ENCODE measurements around the gene CFAP77. TPM values are rescaled to one million over a fixed set of nuclear protein-coding genes. Genes with fewer than 3 reads are reported as not detected.
A peak's percentile ranks its signal among the peaks of the same experiment; 100 is the strongest.

The CFAP77 gene
- total and polyA plus RNA-seq, 2 of the 13 experiments (the other 11 are each of a cell fraction or from before 2014, with no cell fraction given): not detected

DNA sequence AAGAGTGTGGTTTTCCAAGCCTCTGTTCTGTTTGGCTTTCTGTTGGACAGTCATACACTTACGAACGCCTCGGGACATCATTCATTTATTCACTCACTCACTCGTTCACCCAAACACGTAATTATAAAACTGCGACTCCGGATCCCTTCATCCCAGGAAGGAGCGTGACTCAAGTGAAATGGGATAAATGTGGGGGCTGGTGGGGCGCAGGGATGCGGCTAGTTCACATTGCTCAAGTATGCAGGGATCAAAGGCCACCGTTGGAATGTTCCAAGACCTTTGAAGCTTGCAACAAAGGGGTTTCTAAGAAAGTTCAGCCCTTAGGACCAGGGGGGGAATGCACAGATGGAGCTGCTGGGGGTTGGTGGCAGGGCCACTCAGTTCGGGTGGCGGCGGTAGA lies 64.2 kb downstream of the CFAP77 start:
- peak overlapping the region; percentile 44; the same call in 1 of the 2 replicates for H3K4me2 ChIP-seq (ENCODE audit: low read depth, low read length)
- BruUV-seq (replicated peaks): no TSS peak
- ChIA-PET POLR2A (no interaction called here), CTCF (ENCODE audit: low intra/inter-chr PET ratio, low total read pairs) (no interaction called here)
- H3K9ac ChIP-seq (ENCODE audit: insufficient read depth, low read depth, low read length): no peak overlapping the region
- 5% methylated on average over 14 of the region's 14 CpGs for WGBS (ENCODE audit: low lambda C conversion rate)
- H3K36me3 ChIP-seq (replicated peaks in 1 of 2; ENCODE audit: control insufficient read depth in 1 of 2, insufficient read depth in 2 of 2, low read length in 2 of 2): no peaks in the 10 kb centered on the region
- no peaks in the 10 kb centered on the region for H4K20me1 ChIP-seq (ENCODE audit: insufficient read depth, low read length)
- in situ Hi-C loops (cut with HindIII; ENCODE audit: extremely low pct_ligation_motif_present, low pct_unique_long_range_greater_than_20kb) (no loop called here), intact Hi-C loops (cut with micrococcal nuclease; ENCODE audit: unreplicated experiment) (no loop called here)
- H3K27me3 ChIP-seq (ENCODE audit: control insufficient read depth in 1 of 2, insufficient read depth in 2 of 2, low read length in 2 of 2): 0 out of 5 replicates have a peak, but pooled peaks cover 0 to 4% of the 10 kb centered on the region in 2 experiments
- no peak overlapping the region for H3K4me3 ChIP-seq (replicated peaks in 1 of 3; ENCODE audit: insufficient read depth in 1 of 3, low read depth in 2 of 3, low read length in 3 of 3)
- peaks cover 19% of the 10 kb centered on the region for H3K4me1 ChIP-seq (ENCODE audit: insufficient read depth, low read length)
- H2AFZ ChIP-seq (ENCODE audit: low read length): no peak overlapping the region
- no peak overlapping the region for H3K27ac ChIP-seq (ENCODE audit: extremely low read length, insufficient read depth, low read length)
- DNase-seq (ENCODE audit: low spot score) (peak; percentile 64), FAIRE-seq (no peak), ATAC-seq (no peak; the same call in 2 of the 3 replicates)
- H3K79me2 ChIP-seq (ENCODE audit: insufficient read depth, low read length): no peaks in the 10 kb centered on the region
- no peaks in the 10 kb centered on the region for H3K9me3 ChIP-seq (ENCODE audit: low read length)
- peak; percentile 38; the same call in 1 of the 2 replicates for TF ChIP-seq NR2F6 (IDR thresholded peaks at IDR 0.05)
- no peak; the same call in 1 of the 2 replicates for TF ChIP-seq NR2F6 (CRISPR knock-in tag; IDR thresholded peaks at IDR 0.05)
- no peak for TF ChIP-seq ZNF772 (CRISPR knock-in tag; IDR thresholded peaks at IDR 0.05)
- TF ChIP-seq, protein P1, sequence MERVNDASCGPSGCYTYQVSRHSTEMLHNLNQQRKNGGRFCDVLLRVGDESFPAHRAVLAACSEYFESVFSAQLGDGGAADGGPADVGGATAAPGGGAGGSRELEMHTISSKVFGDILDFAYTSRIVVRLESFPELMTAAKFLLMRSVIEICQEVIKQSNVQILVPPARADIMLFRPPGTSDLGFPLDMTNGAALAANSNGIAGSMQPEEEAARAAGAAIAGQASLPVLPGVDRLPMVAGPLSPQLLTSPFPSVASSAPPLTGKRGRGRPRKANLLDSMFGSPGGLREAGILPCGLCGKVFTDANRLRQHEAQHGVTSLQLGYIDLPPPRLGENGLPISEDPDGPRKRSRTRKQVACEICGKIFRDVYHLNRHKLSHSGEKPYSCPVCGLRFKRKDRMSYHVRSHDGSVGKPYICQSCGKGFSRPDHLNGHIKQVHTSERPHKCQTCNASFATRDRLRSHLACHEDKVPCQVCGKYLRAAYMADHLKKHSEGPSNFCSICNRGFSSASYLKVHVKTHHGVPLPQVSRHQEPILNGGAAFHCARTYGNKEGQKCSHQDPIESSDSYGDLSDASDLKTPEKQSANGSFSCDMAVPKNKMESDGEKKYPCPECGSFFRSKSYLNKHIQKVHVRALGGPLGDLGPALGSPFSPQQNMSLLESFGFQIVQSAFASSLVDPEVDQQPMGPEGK (CRISPR knock-in tag; IDR thresholded peaks at IDR 0.05): peak; percentile 38; the same call in 1 of the 2 replicates
- peak; percentile 59 for TF ChIP-seq HNF4G (IDR thresholded peaks at IDR 0.05; ENCODE audit: borderline replicate concordance, low read depth, low read length)
- no peak for TF ChIP-seq HNF4G (CRISPR knock-in tag; IDR thresholded peaks at IDR 0.05; ENCODE audit: borderline replicate concordance, low read depth)
- no peak for TF ChIP-seq HDAC2 (CRISPR knock-in tag; IDR thresholded peaks at IDR 0.05)
- no peak for TF ChIP-seq SIN3A (IDR thresholded peaks at IDR 0.05; ENCODE audit: borderline replicate concordance, low read depth, low read length)
- peak; percentile 63; the same call in 1 of the 2 replicates for TF ChIP-seq ZNF24 (IDR thresholded peaks at IDR 0.05)
- TF ChIP-seq NR2F1 (CRISPR knock-in tag; IDR thresholded peaks at IDR 0.05): peak in 1 of 2 experiments; percentile 46; a peak in 2 of 4 replicates
- TF ChIP-seq HNF4A (CRISPR knock-in tag; IDR thresholded peaks at IDR 0.05): peak; percentile 26; the same call in 1 of the 2 replicates
- 0 out of 2 replicates have a peak, but pooled peaks have one; percentile 29 for TF ChIP-seq NR2F2 (IDR thresholded peaks at IDR 0.05; ENCODE audit: borderline replicate concordance, low read depth)
- peak; percentile 40 for TF ChIP-seq TEAD3 (CRISPR knock-in tag; optimal IDR thresholded peaks at IDR 0.05; ENCODE audit: borderline replicate concordance)
- TF ChIP-seq TCF7 (IDR thresholded peaks at IDR 0.05; ENCODE audit: low read depth): 0 out of 2 replicates have a peak, but pooled peaks have one; percentile 44
- TF ChIP-seq SOX13 (IDR thresholded peaks at IDR 0.05): no peak
- peak in 1 of 2 experiments; percentile 37; a peak in 1 of 4 replicates for TF ChIP-seq SOX13 (CRISPR knock-in tag; conservative IDR thresholded peaks at IDR 0.05 in 1 of 2, IDR thresholded peaks at IDR 0.05 in 1 of 2)
- peak; percentile 76 for TF ChIP-seq BCL6 (CRISPR knock-in tag; IDR thresholded peaks at IDR 0.05)
- no peak for TF ChIP-seq PTBP1 (IDR thresholded peaks at IDR 0.05; ENCODE audit: low read depth, low read length, poor library complexity, severe bottlenecking)
- TF ChIP-seq, protein P2, sequence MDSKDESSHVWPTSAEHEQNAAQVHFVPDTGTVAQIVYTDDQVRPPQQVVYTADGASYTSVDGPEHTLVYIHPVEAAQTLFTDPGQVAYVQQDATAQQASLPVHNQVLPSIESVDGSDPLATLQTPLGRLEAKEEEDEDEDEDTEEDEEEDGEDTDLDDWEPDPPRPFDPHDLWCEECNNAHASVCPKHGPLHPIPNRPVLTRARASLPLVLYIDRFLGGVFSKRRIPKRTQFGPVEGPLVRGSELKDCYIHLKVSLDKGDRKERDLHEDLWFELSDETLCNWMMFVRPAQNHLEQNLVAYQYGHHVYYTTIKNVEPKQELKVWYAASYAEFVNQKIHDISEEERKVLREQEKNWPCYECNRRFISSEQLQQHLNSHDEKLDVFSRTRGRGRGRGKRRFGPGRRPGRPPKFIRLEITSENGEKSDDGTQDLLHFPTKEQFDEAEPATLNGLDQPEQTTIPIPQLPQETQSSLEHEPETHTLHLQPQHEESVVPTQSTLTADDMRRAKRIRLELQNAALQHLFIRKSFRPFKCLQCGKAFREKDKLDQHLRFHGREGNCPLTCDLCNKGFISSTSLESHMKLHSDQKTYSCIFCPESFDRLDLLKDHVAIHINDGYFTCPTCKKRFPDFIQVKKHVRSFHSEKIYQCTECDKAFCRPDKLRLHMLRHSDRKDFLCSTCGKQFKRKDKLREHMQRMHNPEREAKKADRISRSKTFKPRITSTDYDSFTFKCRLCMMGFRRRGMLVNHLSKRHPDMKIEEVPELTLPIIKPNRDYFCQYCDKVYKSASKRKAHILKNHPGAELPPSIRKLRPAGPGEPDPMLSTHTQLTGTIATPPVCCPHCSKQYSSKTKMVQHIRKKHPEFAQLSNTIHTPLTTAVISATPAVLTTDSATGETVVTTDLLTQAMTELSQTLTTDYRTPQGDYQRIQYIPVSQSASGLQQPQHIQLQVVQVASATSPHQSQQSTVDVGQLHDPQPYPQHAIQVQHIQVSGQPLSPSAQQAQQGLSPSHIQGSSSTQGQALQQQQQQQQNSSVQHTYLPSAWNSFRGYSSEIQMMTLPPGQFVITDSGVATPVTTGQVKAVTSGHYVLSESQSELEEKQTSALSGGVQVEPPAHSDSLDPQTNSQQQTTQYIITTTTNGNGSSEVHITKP (CRISPR knock-in tag; IDR thresholded peaks at IDR 0.05; ENCODE audit: low read depth): peak; percentile 59; the same call in 1 of the 2 replicates
